LHCN-M2 (cell line): ENCODE measurements around the gene CPA4. TPM values are rescaled to one million over a fixed set of nuclear protein-coding genes. Genes with fewer than 3 reads are reported as not detected.

Experiments used
- DNase-seq: peaks from one replicate; pipeline ENCODE4 v3.0.0-alpha.2; 2012; ENCODE audit warnings: low read depth
- total RNA-seq: library from RNA; depleted of rRNA; stranded (reverse); fragments of >200 nt; gene quantifications from 2 replicates; pipeline ENCODE4 v1.2.3, GENCODE V29; 2014

The CPA4 gene
- total RNA-seq, 1 experiment from 2014 or later = 90.5 TPM

DNA sequence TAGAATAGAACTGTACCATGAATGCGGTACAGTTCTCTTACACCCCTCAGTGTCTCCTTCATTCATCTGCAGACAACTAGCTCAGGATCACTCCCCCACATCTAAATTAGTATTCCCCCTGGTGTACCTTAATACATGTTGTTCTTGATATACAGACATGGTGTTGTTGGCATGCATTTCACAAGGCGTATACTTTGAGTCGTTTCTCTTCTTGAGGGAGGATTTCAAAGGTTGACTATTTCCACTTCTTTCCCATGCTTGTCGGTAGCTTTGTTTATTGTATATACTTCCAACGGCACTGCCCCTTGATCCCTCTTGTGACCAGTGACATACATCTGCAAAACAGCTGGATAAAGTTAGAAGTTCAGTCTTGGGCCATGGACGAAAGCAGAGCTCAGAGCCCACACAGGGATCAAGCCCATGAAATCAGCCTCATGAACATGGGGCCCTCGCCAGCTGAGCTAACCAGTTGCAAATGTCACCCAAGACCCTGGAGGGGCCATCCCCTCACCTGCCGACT, 8.6 kb downstream of the CPA4 start:
- DNase-seq = no peak

DNA sequence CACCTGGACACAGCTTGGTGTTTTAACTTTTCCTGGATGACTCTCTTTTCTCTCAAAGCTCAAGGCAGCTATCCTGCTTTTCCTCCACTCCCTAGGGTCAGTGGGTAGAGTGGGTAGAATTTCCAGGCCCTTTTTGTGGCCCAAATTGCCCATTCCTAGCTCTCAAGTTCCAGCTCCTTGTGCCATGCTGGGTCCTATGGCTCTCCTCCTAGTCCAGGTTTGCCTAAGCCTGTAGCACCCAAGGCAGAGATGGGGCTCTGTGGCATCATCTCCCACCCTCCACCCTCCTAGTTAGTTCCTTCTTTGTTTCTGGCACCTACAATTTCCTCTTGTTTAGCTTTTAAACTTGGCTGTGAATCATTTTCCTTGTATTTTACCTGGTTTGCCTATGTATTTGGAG, 9.7 kb downstream of the CPA4 start:
- DNase-seq = no peak

DNA sequence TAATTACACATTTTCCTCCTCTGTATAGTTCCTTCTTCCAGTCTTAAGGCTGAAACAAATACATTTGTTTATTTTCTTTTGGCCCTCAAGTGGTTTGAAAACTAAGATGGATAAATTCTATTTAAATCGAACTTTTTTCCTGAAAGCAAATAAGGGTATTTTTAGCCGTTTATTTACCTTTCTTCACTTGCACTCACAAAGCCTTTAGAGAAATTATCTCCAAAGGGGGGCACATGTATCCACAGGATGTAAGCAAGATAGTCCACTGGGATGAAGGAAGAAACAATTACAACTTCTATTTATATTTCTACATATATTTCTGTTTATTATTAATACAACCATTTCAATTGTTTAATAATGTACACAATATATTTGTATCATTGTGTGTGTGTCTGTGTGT, 10.2 kb downstream of the CPA4 start:
- no peak for DNase-seq

DNA sequence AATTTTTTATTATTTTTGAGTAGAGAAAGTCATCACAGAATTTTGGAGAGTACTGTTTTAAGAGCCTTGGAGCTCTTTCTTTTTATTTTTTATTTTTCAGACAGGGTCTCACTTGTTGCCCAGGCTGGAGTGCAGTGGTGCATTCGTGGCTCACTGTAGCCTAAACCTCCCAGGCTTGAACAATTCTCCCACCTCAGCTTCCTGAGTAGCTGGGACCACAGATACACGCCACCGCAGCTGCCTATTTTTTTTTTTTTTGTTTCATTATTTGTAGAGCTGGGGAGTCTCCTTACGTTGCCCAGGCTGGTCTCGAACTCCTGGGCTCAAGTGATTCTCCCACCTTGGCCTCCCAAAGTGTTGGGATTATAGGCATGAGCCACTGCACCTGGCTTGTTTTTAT, 10.6 kb downstream of the CPA4 start:
- no peak for DNase-seq

DNA sequence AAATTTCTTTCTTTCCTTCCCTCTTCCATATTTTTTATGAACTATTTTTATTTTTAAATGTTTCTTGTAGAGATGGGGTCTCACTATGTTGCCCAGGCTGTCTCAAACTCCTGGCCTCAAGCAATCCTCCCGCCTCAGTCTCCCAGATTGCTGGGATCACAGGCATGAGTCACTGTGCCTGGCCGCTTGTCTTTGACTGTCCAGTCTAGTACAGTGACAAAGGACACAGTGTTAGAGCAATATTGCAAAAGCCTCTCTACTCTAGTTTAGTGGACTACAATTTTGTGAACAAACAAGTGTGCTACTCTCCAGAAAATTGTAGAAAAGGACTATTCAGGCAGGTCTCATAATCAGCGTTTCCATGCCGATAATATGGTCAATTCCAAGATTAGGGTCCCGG, 11.0 kb downstream of the CPA4 start:
- DNase-seq = no peak

DNA sequence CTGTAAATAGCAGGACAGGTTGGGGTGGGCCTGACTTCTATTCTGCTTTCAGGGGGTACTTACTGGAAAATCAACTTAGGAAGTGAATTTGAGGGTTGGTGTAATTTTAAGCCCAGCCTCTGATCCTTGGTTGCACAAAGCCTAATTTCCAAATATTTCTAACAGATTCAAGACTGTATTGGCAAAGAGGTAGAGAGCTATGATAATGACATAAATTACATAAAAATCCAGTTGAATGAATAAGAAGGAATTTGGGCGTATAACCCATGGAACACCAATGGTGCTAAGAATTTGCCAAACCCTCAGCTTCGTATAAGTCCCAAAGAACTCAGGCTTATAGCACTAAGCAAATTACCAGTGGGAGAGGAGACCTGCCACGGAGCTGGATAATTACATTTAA, 11.9 kb downstream of the CPA4 start:
- DNase-seq = no peak

DNA sequence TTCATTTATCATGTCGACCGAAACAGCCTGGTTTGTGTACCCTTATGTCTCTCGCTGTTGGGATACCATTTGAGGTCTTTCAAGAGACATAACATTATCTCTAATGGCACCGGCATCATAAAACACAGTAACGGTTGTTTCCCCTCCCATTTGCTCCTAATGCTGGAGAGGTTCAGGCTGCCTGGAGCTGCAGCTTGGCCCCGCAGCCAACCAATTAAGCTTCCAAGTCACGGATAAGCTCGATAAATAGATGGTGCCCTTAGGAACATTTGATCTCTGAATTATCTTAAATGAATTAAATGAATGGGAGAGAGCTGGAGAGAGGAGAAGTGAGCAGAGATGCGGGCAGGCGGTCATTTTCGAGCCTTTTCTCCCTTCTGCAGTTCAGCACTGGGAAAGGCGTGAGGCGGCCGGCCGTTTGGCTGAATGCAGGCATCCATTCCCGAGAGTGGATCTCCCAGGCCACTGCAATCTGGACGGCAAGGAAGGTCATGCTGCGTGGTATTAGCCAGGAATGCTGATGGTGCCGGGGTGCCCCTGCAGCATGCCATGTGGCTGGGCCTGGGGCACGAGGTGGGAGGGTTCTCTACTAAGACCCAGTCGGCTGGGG, 12.6 kb downstream of the CPA4 start:
- no peak for DNase-seq

DNA sequence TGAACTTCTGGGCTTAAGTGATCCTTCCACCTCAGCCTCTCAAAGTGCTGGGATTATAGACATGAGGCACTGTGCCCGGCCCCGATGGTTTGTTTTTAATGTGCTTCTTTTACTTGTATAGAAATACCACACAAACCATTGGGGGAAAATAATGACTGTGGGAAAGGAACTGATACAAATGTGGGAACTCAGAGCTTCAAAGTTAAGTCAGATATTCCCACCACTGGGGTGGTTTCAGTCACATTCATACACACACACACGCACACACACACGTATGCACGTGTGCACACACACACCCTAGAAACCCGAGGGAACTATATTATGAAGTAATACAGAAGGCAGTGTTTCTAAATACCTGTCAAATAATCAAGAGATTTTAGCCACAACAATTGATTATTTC, 17.0 kb downstream of the CPA4 start:
- no peak for DNase-seq

DNA sequence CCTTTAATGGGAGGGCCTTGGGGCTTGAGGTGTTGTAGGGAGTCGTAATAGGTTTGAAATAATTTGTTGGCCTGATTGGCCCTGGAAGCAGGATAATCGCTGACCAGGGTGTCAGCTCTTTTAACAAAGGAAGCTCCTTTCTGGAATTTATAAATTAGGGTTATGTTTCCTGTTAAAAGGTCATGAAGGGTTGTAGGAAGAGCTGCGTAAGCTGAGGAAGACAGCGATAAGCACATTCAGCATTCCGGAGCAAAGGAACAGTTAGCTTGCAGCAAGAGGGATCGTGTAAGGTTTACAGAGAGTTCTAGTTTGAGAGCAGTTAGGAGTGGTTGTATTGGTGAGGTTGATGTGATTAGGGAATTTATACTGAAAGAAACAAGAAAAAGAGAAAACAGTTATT, 21.3 kb downstream of the CPA4 start:
- DNase-seq = no peak

DNA sequence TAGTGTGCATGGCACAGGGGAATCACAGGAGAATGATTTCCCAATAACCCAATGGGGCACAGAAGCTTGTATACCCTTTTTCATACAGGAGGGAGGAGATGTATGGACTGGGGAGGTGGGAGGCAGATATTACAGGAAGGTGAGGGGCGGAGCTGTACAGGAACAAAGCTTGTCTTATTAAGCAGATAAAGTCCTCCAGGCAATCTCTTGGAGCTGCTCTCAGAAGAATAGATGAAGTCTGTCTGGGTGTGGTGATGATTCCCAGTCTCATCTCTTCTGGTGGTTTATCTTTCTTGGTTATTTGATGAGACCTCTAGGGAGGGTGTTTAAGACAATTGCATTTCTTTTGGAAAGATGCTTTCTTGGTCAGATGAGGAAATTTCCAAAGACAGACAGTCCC, 26.6 kb downstream of the CPA4 start:
- no peak for DNase-seq

DNA sequence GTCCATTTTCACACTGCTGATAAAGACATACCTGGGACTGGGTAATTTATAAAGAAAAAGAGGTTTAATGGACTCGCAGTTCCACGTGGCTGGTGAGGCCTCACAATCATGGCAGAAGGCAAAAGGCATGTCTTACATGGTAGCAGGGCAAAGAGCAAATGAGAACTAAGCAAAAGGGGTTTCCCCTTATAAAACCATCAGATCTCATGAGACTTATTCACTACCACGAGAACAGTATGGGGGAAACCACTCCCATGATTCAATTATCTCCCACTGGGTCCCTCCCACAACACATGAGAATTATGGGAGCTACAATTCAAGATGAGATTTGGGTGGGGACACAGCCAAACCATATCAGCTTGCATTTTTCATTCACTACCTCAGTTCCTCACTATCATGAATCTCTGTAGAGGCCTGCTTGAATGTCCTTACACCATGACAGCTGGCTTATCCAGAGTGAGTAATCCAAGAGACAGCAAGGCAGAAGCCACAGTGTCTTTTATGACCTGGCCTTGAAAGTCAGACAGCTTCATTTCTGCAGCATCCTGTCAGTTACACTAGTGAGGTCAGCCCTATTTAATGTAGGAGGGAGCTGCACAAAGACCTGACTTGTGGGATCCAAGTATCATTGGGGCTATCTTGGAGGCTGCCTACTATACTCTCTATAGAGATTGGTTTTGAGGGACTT, 28.7 kb downstream of the CPA4 start:
- DNase-seq = peak; percentile 92

DNA sequence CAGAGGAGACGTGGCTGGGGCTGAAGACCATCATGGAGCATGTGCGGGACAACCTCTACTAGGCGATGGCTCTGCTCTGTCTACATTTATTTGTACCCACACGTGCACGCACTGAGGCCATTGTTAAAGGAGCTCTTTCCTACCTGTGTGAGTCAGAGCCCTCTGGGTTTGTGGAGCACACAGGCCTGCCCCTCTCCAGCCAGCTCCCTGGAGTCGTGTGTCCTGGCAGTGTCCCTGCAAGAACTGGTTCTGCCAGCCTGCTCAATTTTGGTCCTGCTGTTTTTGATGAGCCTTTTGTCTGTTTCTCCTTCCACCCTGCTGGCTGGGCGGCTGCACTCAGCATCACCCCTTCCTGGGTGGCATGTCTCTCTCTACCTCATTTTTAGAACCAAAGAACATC, 29.7 kb downstream of the CPA4 start:
- DNase-seq = no peak

DNA sequence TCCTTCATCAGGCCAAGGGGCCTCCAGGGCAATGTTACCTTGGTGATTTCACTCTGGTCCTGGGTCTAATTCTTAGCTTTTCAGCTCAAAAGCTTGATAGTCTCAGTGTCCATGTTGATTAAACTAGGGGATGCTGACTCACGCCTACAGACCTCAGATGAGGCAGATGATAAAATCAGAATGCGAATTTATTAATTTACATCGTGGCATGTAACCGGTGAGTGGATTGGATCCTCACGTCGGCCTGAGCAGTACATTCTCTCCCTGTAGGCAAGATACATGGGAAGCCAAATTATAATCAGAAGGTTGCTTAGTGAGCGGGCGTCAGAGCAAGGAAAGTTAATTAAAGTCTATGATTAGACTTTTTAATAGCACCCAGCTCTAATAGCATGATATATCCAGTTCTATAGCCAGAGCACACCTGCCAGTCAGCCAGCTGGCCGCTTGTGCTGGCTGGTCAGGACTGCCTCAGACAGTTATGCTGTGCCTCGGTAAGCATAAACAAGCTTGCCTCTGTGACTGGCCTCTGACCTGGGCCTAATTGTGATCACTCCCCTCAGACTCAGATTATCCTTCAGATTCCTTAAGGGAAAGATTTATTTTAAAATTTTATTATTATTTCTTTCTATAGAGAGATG, 31.5 kb downstream of the CPA4 start:
- no peak for DNase-seq

DNA sequence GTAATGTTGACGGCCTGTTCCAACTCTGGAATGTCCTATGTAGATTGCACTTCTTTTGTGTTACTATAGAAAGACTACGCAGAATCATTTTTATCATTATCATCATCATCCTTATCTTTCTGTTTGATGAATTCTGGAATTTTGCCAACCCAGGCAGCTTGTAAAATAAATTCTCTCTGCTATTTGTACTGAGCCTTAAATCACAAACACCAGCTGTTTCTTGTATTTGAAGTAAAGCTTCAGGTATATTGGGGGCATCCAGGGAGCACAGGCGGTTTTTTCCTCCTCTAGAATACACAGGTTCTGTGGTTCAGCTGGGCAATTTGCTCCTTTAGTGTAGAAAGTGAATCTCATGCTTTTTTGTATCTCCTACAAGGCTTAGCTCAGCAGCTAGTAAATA, 36.7 kb downstream of the CPA4 start:
- no peak for DNase-seq

DNA sequence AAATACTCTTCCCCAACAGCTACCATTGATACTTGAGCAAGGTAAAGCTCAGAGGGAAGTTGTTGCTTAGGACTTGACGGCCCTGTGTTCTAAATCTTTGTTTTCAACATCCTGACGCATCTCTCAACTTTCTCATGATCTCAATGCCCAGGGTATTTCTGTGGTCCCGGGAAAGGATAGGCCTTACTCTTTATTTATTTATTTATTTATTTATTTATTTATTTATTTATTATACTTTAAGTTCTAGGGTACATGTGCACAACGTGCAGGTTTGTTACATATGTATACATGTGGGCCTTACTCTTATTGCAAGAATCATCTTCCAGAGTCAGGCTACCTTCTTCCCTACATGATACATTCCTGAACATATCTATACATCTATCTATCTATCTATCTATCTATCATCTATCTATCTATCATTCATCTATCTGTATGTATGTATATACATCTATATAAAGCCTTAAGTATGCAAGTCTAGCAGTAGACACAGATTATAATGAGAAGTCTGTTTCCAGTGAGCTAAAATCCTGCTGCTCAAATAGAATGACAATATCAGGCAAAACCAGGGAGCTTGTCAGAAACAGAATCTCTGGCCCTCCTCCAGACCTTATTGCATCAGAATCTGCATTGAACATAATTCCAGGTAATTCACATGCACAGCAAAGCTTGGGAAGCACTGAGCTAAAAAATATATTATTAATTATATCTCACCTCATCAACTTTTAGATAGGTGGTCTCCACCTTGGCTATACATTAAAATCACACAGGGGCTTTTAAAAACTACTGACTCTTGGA, 39.5 kb downstream of the CPA4 start:
- no peak for DNase-seq

DNA sequence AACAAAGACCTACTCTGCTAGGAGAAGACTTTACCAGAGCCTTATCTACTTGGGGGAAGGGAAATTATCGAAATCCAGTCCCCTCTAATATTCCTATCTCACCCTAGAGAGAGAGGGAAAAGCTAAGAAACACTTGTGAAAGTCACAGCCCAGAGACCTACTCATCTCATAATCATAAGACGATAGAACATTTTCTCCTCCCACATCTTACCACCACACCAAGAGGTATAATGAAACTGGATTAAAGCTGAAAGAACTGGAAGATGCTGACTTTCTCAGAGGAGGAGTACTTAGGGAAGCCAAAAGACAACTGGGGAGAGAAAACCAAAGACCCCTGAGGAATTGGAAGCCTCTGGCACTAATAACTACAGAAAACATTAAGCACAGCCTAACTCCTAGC, 40.9 kb downstream of the CPA4 start:
- no peak for DNase-seq

DNA sequence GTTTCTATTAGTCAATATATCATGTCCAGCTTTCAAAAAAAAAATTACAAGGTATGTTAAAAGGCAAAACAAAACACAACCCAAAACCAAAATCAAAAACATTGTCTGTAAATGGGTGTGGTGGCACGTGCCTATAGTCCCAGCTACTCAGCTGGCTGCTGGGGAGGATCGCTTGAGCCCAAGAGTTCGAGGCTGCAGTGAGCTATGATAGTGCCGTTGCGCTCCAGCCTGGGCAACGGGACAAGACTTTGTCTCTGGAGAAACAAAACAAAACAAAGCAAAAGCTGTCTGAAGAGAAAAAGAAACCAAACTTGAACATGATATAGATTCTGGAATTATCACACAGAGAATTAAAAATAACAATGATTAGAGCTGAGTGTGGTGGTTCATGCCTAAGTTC, 41.3 kb downstream of the CPA4 start:
- DNase-seq = no peak

DNA sequence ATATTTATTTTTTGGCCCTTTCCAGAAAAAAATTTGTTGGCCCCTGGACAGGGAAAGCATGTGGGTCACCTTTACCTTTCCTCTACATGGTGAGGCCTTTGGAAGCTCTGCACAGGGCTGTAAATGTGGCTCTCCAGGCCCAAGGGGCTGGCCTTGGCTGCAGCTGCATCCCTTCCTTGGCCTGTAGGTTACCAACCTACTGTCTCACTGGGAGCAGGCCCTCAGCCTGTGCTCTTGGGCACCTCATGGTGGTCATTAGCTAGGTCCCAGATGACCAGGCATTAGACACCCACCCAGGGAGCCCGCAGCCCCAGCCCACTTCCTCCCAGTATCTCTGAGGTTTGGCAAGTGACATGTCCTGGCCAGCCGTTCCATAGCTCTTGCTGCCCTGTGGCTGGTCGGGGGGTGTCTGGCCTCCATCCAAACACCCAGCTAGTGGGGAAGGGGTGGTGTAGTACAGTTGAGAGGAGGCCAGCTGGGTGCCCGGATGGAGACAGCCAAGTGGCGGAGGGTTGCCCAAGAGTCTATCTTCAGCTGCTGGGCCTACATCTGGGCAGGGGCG, 44.5 kb downstream of the CPA4 start:
- no peak for DNase-seq

DNA sequence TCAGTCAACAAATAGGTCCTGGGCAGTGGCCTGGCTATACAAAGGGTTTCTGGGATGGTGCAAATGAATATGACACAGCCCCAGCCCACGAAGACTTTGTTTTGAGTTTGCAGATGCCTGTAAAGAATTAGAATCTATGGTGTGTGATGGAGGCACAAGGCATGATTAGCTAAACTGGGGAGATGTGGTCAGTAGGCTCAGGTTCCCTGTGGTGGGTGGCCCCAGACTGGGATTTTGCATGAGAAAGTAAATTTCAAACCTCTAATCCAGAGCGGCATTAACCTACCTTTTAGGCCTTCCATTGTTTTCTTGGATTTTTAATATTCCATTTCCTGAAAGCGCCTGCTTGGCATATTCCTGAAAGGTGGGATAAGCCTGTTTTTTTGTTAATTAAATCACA, 45.3 kb downstream of the CPA4 start:
- no peak for DNase-seq

DNA sequence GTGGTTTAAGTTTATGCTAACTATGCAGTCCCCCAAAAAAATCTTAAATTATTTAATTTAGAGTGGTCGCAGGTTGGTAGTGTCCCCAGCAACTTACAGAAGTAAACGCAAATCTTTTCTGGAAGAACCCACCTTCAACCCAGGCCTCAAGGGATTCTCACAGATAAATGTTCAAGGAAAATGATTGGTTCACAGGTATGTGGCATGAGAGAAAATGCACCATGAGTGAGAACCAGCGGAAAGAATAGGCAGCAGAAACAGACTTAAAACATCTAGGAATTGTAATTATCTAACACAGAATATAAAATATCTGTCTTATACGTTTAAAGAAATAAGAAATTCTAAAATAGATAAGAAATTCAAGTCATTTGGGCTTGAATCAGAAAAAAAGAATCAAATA, 48.9 kb downstream of the CPA4 start:
- DNase-seq = no peak

DNA sequence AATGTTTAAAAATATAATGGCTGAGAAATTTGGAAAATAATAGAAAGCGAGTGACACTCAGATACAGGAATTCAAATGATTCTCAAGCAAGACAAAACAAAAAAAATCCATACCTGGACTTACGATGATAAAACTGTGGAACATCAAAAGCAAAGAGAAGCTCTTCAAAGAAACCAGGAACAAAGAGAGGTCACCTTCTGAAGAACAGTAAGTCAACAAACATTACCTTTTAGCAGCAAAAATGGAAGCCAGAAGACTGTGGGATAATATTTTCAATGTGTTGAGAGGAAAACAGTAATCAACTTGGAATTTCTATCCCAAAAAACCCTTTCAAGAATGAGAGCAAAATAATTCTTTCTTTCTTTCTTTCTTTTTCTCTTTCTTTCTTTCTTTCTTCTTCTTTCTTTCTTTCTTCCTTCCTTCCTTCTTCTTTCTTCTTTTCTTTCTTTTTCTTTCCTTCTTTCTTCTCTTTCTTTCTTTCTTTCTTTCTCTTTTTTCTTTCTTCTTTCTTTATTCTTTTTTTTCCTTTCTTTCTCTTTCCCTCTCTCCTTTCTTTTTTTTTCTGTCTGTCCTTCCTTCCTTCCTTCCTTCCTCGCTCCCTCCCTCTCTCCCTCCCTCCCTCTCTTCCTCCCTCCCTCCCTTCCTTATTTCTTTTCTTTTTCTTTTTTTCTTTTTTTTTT, 49.9 kb downstream of the CPA4 start:
- DNase-seq = no peak
